BJ (cell line): Measurements from ENCODE around the gene ATG13. TPM values are rescaled to one million over a fixed set of nuclear protein-coding genes. Genes with fewer than 3 reads are reported as not detected.
"Not testable (repeated sequence)": the region's sequence is repeated elsewhere in the genome, so short reads cannot be mapped to it uniquely, and the experiment has no call there.

Experiments used
- CTCF ChIA-PET: fragments of 350-600 bp; formaldehyde crosslinking; extraction: SDS; loops from one replicate; lab custom pipeline; 2021; ENCODE audit warnings: antibody characterized with exemption, inconsistent platforms; lab: Yijun Ruan, JAX
- POLR2A ChIA-PET: fragments of 300-600 bp; sonication (Branson Sonifier 250); formaldehyde crosslinking; extraction: SDS; loops from one replicate; lab custom pipeline; 2021; ENCODE audit warnings: antibody characterized with exemption; lab: Charles Lee
- DNase-seq: peaks from one replicate; pipeline ENCODE4 v3.0.0-alpha.2; 2011; ENCODE audit warnings: low read depth
- H3K27me3 ChIP-seq: 2 replicates; pipeline ENCODE4 v1.6.0; 2011; ENCODE audit warnings: low read length; ENCODE audit not compliant: control insufficient read depth, insufficient read depth
- H3K36me3 ChIP-seq: 2 replicates; pipeline ENCODE4 v1.5.1; 2011; ENCODE audit warnings: low read length; ENCODE audit not compliant: control insufficient read depth, insufficient read depth
- H3K4me3 ChIP-seq: 2 replicates; pipeline ENCODE4 v1.5.1; 2011; ENCODE audit warnings: low read depth, mild to moderate bottlenecking, control low read depth, low read length
- CTCF ChIP-seq: IDR thresholded peaks from 2 replicates; pipeline ENCODE4 v1.5.1; 2011; ENCODE audit warnings: low read depth, mild to moderate bottlenecking, control low read depth, inconsistent platforms, low read length, moderate library complexity; ENCODE audit not compliant: insufficient read depth
- polyA plus RNA-seq: library from polyadenylated mRNA; depleted of rRNA; stranded (reverse); fragments of >200 nt; gene quantifications from 2 replicates; pipeline ENCODE4 v1.2.3, GENCODE V29; 2011

Gene ATG13
- polyA plus RNA-seq, 1 experiment = 111 TPM

- CTCF ChIA-PET = interaction anchor here (0.6 to 1.5 kb wide), 5 partner anchors 12 to 224 kb away, joined by 3 to 4 read pairs (median 3); partner anchors contain the start of genes ATG13 and HARBI1
- 0 out of 2 replicates have a peak, but pooled peaks have one; percentile 22 for TF ChIP-seq CTCF
- Histone ChIP-seq H3K4me3 (no peak overlapping the region), H3K36me3 (peaks cover 20% of the 10 kb centered on the region), H3K27me3 (no peaks in the 10 kb centered on the region)
- DNase-seq = no peak
- POLR2A ChIA-PET = no interaction called here
Measured at GRCh38 chr11:46669711-46670139, 52.4 kb downstream of the ATG13 start.

- CTCF ChIA-PET = interaction anchor here (1.0 to 1.5 kb wide), 4 partner anchors 8 to 53 kb away, joined by 4 to 7 read pairs (median 4); partner anchors contain the start of genes ATG13 and HARBI1
- DNase-seq = not testable (repeated sequence)
Measured at GRCh38 chr11:46670521-46670920, 53.2 kb downstream of the ATG13 start.

GRCh38 chr11:46671958-46672315 lies 54.6 kb downstream of the ATG13 start:
- DNase-seq = no peak
- no peak overlapping the region for H3K4me3 ChIP-seq
- H3K27me3 ChIP-seq = no peaks in the 10 kb centered on the region
- TF ChIP-seq CTCF = no peak
- peaks cover 19% of the 10 kb centered on the region for H3K36me3 ChIP-seq
- ChIA-PET POLR2A (no interaction called here), CTCF (interaction anchor here (0.9 to 1.1 kb wide), 2 partner anchors 54 to 60 kb away, joined by 3 read pairs; partner anchors contain the start of genes ATG13 and HARBI1)

More at GRCh38 chr11:46670521-46670920, 53.2 kb downstream of the ATG13 start:
- POLR2A ChIA-PET, H3K4me3 ChIP-seq, H3K27me3 ChIP-seq: not testable (repeated sequence)
- peaks cover 16% of the 10 kb centered on the region for H3K36me3 ChIP-seq

GRCh38 chr11:46672381-46672839 lies 55.1 kb downstream of the ATG13 start:
- no peaks in the 10 kb centered on the region for H3K27me3 ChIP-seq
- H3K36me3 ChIP-seq = peaks cover 21% of the 10 kb centered on the region
- POLR2A ChIA-PET = no interaction called here
- no peak for DNase-seq
- CTCF ChIA-PET = interaction anchor here (1.0 kb wide), 1 partner anchor 13 kb away, joined by 3 read pairs; no protein-coding TSS in a partner anchor
- H3K4me3 ChIP-seq = no peak overlapping the region
- no peak for TF ChIP-seq CTCF

- no peak for TF ChIP-seq CTCF
- Histone ChIP-seq H3K27me3 (no peaks in the 10 kb centered on the region), H3K36me3 (peaks cover 29% of the 10 kb centered on the region), H3K4me3 (no peak overlapping the region)
- ChIA-PET CTCF (interaction anchor here (0.9 to 2.1 kb wide), 2 partner anchors 8 to 14 kb away, joined by 3 to 5 read pairs; no protein-coding TSS in a partner anchor), POLR2A (no interaction called here)
- DNase-seq = no peak
Measured at GRCh38 chr11:46673713-46674462, 56.5 kb downstream of the ATG13 start.
